ENCODE data around the gene PRR12.
A peak's percentile ranks its signal among the peaks of the same experiment; 100 is the strongest.

PRR12 gene

DNA sequence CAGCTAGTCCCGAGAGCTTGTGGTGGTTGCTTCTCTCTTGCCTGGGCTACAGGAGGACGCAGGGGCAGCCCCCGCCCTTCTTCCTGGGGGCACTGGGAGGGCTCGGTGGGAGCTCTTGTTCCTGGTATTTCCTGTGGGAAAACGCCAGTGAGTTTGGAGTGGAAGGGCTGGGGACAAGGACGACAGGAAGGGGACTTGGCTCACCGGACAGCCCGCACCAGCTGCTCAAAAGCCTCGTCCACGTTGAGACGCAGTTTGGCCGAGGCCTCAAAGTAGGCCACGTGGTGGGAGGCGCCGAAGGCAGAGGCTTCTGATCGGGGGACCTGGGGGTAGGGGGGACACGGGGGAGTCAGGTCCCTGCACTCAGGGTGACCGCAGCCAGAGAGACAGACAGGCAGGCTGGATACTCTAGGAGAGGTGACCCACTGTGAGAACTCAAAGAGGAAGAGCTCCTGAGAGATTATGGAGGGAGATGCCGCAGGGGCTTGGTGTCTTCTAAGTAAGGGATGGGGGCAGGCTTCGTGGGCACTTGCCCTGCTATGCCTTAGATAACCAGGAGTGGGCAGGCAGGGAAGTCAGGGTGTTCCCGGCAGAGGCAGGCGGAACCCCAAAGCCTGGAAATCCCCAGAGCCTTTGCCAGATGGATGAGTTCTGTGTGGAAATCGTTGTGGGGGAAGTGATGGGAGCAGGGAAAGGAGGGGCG is 44.7 kb downstream of the PRR12 start:
- DNase-seq (ENCODE audit: extremely low spot score), result no peak
- POLR2A ChIA-PET, result interaction anchor here (0.6 kb wide), 1 partner anchor 23 kb away, joined by 8 read pairs; no protein-coding TSS in a partner anchor
- CTCF ChIA-PET, result interaction anchor here (1.0 kb wide), 1 partner anchor 66 kb away, joined by 3 read pairs; no protein-coding TSS in a partner anchor
- TF ChIP-seq, protein P1, sequence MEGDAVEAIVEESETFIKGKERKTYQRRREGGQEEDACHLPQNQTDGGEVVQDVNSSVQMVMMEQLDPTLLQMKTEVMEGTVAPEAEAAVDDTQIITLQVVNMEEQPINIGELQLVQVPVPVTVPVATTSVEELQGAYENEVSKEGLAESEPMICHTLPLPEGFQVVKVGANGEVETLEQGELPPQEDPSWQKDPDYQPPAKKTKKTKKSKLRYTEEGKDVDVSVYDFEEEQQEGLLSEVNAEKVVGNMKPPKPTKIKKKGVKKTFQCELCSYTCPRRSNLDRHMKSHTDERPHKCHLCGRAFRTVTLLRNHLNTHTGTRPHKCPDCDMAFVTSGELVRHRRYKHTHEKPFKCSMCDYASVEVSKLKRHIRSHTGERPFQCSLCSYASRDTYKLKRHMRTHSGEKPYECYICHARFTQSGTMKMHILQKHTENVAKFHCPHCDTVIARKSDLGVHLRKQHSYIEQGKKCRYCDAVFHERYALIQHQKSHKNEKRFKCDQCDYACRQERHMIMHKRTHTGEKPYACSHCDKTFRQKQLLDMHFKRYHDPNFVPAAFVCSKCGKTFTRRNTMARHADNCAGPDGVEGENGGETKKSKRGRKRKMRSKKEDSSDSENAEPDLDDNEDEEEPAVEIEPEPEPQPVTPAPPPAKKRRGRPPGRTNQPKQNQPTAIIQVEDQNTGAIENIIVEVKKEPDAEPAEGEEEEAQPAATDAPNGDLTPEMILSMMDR (IDR thresholded peaks at IDR 0.05; ENCODE audit: control extremely low read depth, extremely low read depth, low read depth, missing control alignments), result no peak

DNA sequence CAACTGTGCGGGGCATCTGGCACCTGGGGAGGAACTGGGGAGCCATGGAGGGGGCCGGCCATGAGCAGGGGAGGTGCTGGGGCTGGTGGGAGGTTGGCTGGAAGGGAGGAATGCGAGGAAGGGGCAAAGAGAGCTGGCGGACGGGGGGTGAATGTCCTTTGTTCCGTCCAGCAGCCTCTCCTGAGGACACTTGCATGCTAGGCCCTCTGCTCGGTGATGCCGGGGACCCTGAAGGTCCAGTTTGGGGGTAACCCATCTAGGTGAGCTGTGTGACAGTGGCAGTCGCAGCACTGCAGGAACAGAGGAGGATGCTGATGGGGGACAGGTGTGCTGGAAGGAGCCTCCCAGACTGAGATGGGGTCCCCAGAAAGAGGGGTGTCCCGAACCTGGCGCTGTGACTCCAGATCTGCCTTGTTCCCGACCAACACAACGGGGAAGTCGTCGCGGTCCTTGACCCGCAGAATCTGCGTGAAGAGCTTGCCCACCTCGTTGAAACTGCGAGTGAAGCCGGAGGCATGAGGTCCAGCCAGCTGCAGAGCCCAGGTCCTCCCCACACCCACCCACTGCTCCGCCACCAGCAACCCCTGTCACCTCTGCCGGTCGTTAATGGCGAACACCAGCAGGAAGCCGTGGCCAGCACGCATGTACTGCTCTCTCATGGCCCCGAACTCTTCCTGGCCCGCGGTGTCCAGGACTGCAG is 45.4 kb downstream of the PRR12 start:
- CTCF ChIA-PET, result no interaction called here
- DNase-seq (ENCODE audit: extremely low spot score), result no peak
- TF ChIP-seq, protein P1 (IDR thresholded peaks at IDR 0.05; ENCODE audit: control extremely low read depth, extremely low read depth, low read depth, missing control alignments), result no peak
- POLR2A ChIA-PET, result no interaction called here

DNA sequence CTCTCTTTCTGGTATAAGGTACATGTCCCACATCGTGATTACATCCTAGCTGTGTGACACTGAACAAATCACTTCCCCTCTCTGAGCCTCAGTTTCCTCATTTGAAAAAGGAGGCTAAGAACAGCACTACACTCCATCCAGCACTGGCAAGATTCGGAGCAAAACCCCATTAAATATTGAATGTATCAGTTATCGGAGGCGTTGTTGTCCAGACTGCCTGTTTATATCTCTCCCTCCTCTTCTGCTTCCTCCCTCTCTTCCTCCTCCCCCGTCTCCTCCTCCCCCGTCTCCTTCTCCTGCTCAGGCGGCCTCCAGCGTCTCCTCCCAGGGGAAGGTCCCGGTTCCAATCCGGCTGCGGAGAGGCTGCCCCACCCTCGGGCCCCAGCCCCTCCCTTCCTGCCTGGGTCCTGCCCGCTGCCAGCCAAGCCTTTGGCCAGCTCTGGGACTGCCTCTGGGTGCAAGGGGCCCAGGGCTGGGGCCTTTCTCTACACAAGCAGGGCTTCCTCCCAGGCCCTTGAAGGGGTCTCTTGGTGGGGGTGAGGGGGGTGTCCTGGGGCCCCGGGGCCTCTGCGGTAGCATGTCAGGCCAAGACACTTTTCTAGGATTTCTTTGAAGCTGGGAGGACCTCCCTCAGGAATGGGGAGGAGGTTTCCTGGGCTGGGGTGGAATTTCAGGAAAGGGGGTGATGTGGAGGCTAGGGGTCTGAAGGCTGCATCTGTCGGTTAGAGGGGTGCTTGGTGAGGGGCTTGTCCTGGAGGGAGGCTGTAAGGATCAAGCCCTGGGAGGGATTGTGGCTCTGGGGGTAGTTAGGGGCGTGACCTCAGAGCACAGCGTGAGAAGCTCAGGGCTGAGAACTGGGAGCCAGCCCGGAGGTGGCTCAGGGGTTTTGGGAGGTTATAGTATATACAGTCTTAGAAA is 47.1 kb downstream of the PRR12 start:
- ChIA-PET POLR2A (no interaction called here), CTCF (no interaction called here)
- DNase-seq (ENCODE audit: extremely low spot score), result no peak
- TF ChIP-seq, protein P1 (IDR thresholded peaks at IDR 0.05; ENCODE audit: control extremely low read depth, extremely low read depth, low read depth, missing control alignments), result no peak

DNA sequence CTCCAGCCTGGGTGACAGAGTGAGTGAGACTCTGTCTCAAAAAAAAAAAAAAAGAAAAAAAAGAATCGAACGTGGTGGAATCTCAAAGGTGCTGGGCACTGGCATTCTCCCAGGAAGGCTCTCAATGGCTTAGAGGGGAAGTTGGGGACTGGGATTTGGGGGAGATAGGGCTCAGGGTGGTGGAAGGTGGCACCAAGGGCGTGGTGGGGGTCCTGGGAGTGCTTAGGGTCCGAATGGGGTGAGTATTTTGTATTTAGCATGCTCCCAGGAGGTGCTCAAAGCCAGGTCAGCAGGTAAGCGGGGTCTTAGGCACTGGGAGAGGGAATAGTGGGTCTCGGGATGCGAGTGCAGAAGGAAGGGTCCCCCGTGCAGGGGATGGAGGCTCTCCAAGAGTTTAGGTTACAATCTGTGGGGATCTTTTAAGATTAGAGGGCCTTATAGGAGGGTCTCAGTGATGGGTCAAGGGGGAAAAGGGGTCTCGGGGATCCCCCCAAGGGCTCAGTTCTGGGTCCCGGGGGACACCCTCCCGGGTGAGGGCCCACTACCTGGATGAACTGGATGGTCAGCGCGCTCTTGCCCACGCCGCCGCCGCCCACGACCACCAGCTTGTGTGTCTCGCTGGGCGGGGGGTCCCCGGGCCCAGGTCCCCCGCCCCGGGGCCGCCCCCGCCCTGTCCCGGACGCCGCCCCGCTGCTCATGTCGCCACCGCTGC is 48.6 kb downstream of the PRR12 start:
- ChIA-PET CTCF (interaction anchor here (0.9 to 4.8 kb wide), 7 partner anchors 16 to 93 kb away, joined by 3 to 48 read pairs (median 4); no protein-coding TSS in a partner anchor), POLR2A (interaction anchor here (0.6 to 3.1 kb wide), 12 partner anchors 15 to 1031 kb away, joined by 3 to 29 read pairs (median 4); partner anchors contain the start of genes KCNC3, NOSIP, PRMT1 and RPL13A)
- TF ChIP-seq, protein P1 (IDR thresholded peaks at IDR 0.05; ENCODE audit: control extremely low read depth, extremely low read depth, low read depth, missing control alignments), result no peak
- DNase-seq (ENCODE audit: extremely low spot score), result no peak

DNA sequence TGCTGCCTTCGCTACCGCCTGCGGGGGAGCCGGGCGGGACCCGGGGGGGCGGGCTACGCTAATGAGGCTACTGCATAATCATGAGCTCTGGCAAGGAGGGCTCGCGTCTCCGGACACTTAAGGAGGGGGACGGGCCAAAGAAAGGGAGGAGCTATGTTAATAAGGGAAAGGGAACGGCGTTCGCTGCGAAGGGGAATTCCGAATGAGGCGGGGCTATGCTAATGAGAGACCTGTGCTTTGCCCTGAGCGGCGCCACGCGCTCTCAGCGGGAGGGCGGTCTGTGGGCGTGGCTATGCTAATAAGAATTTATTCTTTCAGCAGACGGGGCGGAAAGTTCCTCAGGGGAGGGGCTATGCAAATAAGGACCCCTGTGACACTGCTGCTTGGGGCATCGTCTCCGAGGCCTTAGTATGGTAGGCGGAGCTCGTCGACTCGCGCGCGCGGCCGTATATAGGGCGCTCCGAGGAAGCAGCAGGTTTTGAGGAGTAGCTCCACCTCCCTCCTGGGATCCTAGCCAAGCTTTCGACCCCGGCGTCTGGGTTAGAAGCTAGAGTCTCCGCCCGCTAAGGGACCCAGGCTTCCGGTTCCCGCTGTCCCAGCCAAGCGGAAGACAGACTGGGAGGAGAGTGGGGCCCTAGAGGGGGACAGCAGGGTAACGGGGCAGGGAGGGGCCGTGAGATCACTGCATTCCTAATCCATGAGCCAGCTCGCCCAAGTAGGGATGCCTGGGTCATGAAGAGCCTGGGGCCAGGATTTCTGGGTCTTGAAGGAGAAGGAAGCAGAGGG is 49.3 kb downstream of the PRR12 start, which contains the start of gene RRAS:
Gene RRAS (minus strand): TSS at position 31 of the 786 bp plus-strand sequence. CDS start 45 bp downstream, outside the sequence.
- DNase-seq (ENCODE audit: extremely low spot score), result peak; percentile 98
- ChIA-PET POLR2A (interaction anchor here (0.6 to 3.1 kb wide), 13 partner anchors 14 to 1031 kb away, joined by 3 to 29 read pairs (median 4); partner anchors contain the start of genes BCL2L12, IRF3, KCNC3 and NOSIP), CTCF (interaction anchor here (0.9 to 4.8 kb wide), 9 partner anchors 16 to 93 kb away, joined by 3 to 48 read pairs (median 3); partner anchors contain the start of genes BCL2L12 and IRF3)
- TF ChIP-seq, protein P1 (IDR thresholded peaks at IDR 0.05; ENCODE audit: control extremely low read depth, extremely low read depth, low read depth, missing control alignments), result no peak
